Neural cell (in vitro differentiated cells): Measurements from ENCODE around the gene CLHC1.

ENCODE experiments used
- CTCF ChIP-seq: fragments of 450-650 bp; IDR thresholded peaks from 2 replicates; pipeline ENCODE4 v1.5.1; 2014; ENCODE audit warnings: antibody characterized with exemption, mild to moderate bottlenecking, moderate library complexity; ENCODE audit not compliant: poor library complexity, severe bottlenecking
- EZH2 ChIP-seq: fragments of 200-600, 300-800 bp; shearing (Covaris generic), sonication (generic); IDR thresholded peaks from 2 replicates; pipeline ENCODE4 v1.6.1; 2014; ENCODE audit warnings: antibody characterized with exemption, low read length, borderline replicate concordance, mild to moderate bottlenecking; ENCODE audit not compliant: insufficient read depth, poor library complexity, severe bottlenecking
- REST ChIP-seq: IDR thresholded peaks from 2 replicates; pipeline ENCODE4 v1.6.1; 2012; ENCODE audit warnings: borderline replicate concordance
- SMC3 ChIP-seq: fragments of 450-650 bp; conservative IDR thresholded peaks from 2 replicates; pipeline ENCODE4 v1.6.1; 2014; ENCODE audit warnings: antibody characterized with exemption, mild to moderate bottlenecking, moderate library complexity; ENCODE audit not compliant: poor library complexity

- TF ChIP-seq EZH2, result no peak
- no peak for TF ChIP-seq CTCF
- no peak for TF ChIP-seq REST
- no peak for TF ChIP-seq SMC3
Measured at GRCh38 chr2:55164534-55165480, 67.3 kb downstream of the CLHC1 start.
